GM18498 (cell line): Measurements from ENCODE around the gene PLXNB2.
A peak's percentile ranks its signal among the peaks of the same experiment; 100 is the strongest.
"Not testable (repeated sequence)": the region's sequence is repeated elsewhere in the genome, so short reads cannot be mapped to it uniquely, and the experiment has no call there.

Experiments
- ATAC-seq: cut with Tn5 transposase; IDR thresholded peaks from one replicate; pipeline ENCODE4 v1.9.1; 2021; ENCODE audit warnings: mild to moderate bottlenecking, moderate library complexity; ENCODE audit not compliant: unreplicated experiment

Gene PLXNB2

GRCh38 chr22:50326225-50326955, 18.9 kb upstream of the PLXNB2 start:
- no peak for ATAC-seq

GRCh38 chr22:50325444-50326224, 18.2 kb upstream of the PLXNB2 start:
- no peak for ATAC-seq

- no peak for ATAC-seq
These were observed 16.5 kb upstream of the PLXNB2 start for GRCh38 chr22:50323900-50324299.

- ATAC-seq: not testable (repeated sequence)
These were observed 15.1 kb upstream of the PLXNB2 start for GRCh38 chr22:50322382-50323104.

GRCh38 chr22:50320671-50321325, 13.4 kb upstream of the PLXNB2 start:
- no peak for ATAC-seq

GRCh38 chr22:50320116-50320515, 12.7 kb upstream of the PLXNB2 start:
- ATAC-seq: no peak

GRCh38 chr22:50319503-50319951, 12.1 kb upstream of the PLXNB2 start:
- no peak for ATAC-seq

- ATAC-seq: no peak
These were observed 11.4 kb upstream of the PLXNB2 start for GRCh38 chr22:50318698-50319411.

- no peak for ATAC-seq
These were observed 10.9 kb upstream of the PLXNB2 start for GRCh38 chr22:50318356-50318697.

GRCh38 chr22:50317674-50318073, 10.2 kb upstream of the PLXNB2 start:
- no peak for ATAC-seq

GRCh38 chr22:50317178-50317577, 9.7 kb upstream of the PLXNB2 start:
- ATAC-seq: no peak

- ATAC-seq: no peak
These were observed 8.9 kb upstream of the PLXNB2 start for GRCh38 chr22:50316114-50317065.

- ATAC-seq: no peak
These were observed 8.1 kb upstream of the PLXNB2 start for GRCh38 chr22:50315289-50316113.

GRCh38 chr22:50314455-50315288, 7.2 kb upstream of the PLXNB2 start:
- ATAC-seq: peak; percentile 87

GRCh38 chr22:50314081-50314454, 6.6 kb upstream of the PLXNB2 start:
- peak; percentile 9 for ATAC-seq

- no peak for ATAC-seq
These were observed 6.2 kb upstream of the PLXNB2 start for GRCh38 chr22:50313600-50313999.

- ATAC-seq: no peak
These were observed 5.6 kb upstream of the PLXNB2 start for GRCh38 chr22:50313021-50313420.

GRCh38 chr22:50312371-50312770, 4.9 kb upstream of the PLXNB2 start:
- ATAC-seq: no peak
